K562 (cell line): ENCODE data around the gene KMT2D. TPM values are rescaled to one million over a fixed set of nuclear protein-coding genes. Genes with fewer than 3 reads are reported as not detected.

Source experiments
- CBFB ChIP-seq: sonication (generic); formaldehyde crosslinking; IDR thresholded peaks from 2 replicates; pipeline ENCODE4 v1.4.0; 2020; ENCODE audit warnings: mild to moderate bottlenecking, missing genetic modification reagents
- DACH1 ChIP-seq: fragments of 450-650 bp; IDR thresholded peaks from 2 replicates; pipeline ENCODE4 v1.6.1; 2018; ENCODE audit not compliant: partially characterized antibody
- EHMT2 ChIP-seq: fragments of 450-650 bp; IDR thresholded peaks from 2 replicates; pipeline ENCODE4 v1.6.1; 2018; ENCODE audit warnings: antibody characterized with exemption
- FOXP1 ChIP-seq: sonication (generic); formaldehyde crosslinking; IDR thresholded peaks from 2 replicates; pipeline ENCODE4 v1.8.0; 2022; ENCODE audit warnings: mild to moderate bottlenecking, missing genetic modification reagents
- HDGF ChIP-seq: fragments of 450-650 bp; IDR thresholded peaks from 2 replicates; pipeline ENCODE4 v1.6.1; 2016
- MGA ChIP-seq: fragments of 450-650 bp; IDR thresholded peaks from 2 replicates; pipeline ENCODE4 v1.6.1; 2016; ENCODE audit warnings: mild to moderate bottlenecking, moderate library complexity
- ZKSCAN1 ChIP-seq: fragments of 150-350 bp; IDR thresholded peaks from 2 replicates; pipeline ENCODE4 v1.6.1; 2016; ENCODE audit warnings: low read depth, low read length
- ZMIZ1 ChIP-seq, 2 experiments: fragments of 150-350 bp in 1 of 2; IDR thresholded peaks; 2 replicates each; pipeline ENCODE4 v1.6.1; 2012 to 2016; ENCODE audit warnings: low read depth in 2 of 2, low read length in 2 of 2, mild to moderate bottlenecking in 1 of 2, moderate library complexity in 1 of 2
- ZNF197 ChIP-seq: fragments of 200-800 bp; sonication (Bioruptor generic); IDR thresholded peaks from 2 replicates; pipeline ENCODE4 v1.6.1; 2016; ENCODE audit warnings: low read depth, missing genetic modification characterization, missing compliant biosample characterization
- polyA plus RNA-seq, 8 experiments: library from polyadenylated mRNA; depleted of rRNA in 4 of 8; stranded (reverse) in 5 of 8; unstranded in 3 of 8; fragments of >200 nt; fragmentation: Nextera tagmentation in 2 of 8; fragmentation: Illumina TruSeq in 1 of 8; extraction: Ambion mirVana in 2 of 8; extraction: Trizol in 1 of 8; gene quantifications; 2 replicates each; pipeline versions ENCODE4 v1.2.1 to v1.2.3, GENCODE V29; 2011 to 2014; ENCODE audit warnings: inconsistent platforms in 1 of 8, missing spikeins in 1 of 8
- total RNA-seq, 7 experiments: library from RNA; depleted of rRNA in 6 of 7; stranded (reverse); fragments of >200 nt in 6 of 7; fragmentation: Illumina TruSeq in 2 of 7; extraction: Trizol in 2 of 7; gene quantifications; 2 replicates each; pipeline versions ENCODE4 v1.2.1 to v1.2.3, GENCODE V29; 2011 to 2021; ENCODE audit warnings: low replicate concordance in 1 of 7
- TF ChIP-seq, protein P1 (sequence below): sonication (generic); formaldehyde crosslinking; IDR thresholded peaks from 2 replicates; pipeline ENCODE4 v1.8.0; 2022; ENCODE audit warnings: mild to moderate bottlenecking, missing genetic modification reagents, borderline replicate concordance
- TF ChIP-seq, protein P2 (sequence below): fragments of 250-450 bp; sonication (Bioruptor Pico); IDR thresholded peaks from 2 replicates; pipeline ENCODE4 v1.5.0; 2021

Gene KMT2D
- total and polyA plus RNA-seq, 9 of the 15 experiments (the other 6 are each of a cell fraction or from before 2014, with no cell fraction given) = 0.22 to 93.7 (median 13.7) TPM

GRCh38 chr12:49017891-49018260 is 42.7 kb downstream of the KMT2D start (continued):
- TF ChIP-seq ZMIZ1 (IDR thresholded peaks at IDR 0.05; ENCODE audit: low read depth in 2 of 2, low read length in 2 of 2) = no peak
- TF ChIP-seq, protein P1, sequence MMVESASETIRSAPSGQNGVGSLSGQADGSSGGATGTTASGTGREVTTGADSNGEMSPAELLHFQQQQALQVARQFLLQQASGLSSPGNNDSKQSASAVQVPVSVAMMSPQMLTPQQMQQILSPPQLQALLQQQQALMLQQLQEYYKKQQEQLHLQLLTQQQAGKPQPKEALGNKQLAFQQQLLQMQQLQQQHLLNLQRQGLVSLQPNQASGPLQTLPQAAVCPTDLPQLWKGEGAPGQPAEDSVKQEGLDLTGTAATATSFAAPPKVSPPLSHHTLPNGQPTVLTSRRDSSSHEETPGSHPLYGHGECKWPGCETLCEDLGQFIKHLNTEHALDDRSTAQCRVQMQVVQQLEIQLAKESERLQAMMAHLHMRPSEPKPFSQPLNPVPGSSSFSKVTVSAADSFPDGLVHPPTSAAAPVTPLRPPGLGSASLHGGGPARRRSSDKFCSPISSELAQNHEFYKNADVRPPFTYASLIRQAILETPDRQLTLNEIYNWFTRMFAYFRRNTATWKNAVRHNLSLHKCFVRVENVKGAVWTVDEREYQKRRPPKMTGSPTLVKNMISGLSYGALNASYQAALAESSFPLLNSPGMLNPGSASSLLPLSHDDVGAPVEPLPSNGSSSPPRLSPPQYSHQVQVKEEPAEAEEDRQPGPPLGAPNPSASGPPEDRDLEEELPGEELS = no peak; the same call in 1 of the 2 replicates
- peak; percentile 17; the same call in 1 of the 2 replicates for TF ChIP-seq MGA
- TF ChIP-seq ZNF197 (CRISPR knock-in tag) = no peak
- TF ChIP-seq HDGF = no peak
- TF ChIP-seq EHMT2 = no peak
- TF ChIP-seq, protein P2, sequence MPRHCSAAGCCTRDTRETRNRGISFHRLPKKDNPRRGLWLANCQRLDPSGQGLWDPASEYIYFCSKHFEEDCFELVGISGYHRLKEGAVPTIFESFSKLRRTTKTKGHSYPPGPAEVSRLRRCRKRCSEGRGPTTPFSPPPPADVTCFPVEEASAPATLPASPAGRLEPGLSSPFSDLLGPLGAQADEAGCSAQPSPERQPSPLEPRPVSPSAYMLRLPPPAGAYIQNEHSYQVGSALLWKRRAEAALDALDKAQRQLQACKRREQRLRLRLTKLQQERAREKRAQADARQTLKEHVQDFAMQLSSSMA (CRISPR knock-in tag) = no peak
- TF ChIP-seq DACH1 = no peak
- TF ChIP-seq FOXP1 (CRISPR knock-in tag) = 0 out of 2 replicates have a peak, but pooled peaks have one; percentile 11
- TF ChIP-seq ZKSCAN1 = 0 out of 2 replicates have a peak, but pooled peaks have one; percentile 8
- 0 out of 2 replicates have a peak, but pooled peaks have one; percentile 14 for TF ChIP-seq CBFB (CRISPR knock-in tag)
